ENCODE measurements around the gene CLIP1.
"Not testable (repeated sequence)": the region's sequence is repeated elsewhere in the genome, so short reads cannot be mapped to it uniquely, and the experiment has no call there.

Gene CLIP1

DNA sequence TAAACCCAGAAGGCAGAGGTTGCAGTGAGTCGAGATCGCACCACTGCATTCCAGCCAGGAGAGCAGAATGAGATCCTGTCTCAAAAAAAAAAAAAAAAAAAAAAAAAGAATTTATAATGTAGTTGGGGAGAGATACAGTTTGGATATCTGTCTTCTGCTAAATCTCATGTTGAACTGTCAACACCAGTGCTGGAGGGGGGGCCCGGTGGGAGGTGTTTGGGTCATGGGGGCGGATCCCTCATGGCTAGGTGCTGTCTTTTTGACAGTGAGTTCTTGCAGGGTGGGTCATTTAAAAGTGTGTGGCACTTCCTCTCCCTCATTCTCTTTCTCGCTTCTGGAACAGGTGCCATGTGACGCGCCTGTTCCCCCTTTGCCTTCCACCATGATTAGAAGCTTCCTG is 32.8 kb downstream of the CLIP1 start:
- ATAC-seq (no peak), DNase-seq (no peak)
- H3K27me3 Mint-ChIP-seq = no peaks in the 10 kb centered on the region
- no peaks in the 10 kb centered on the region for H3K9me3 Mint-ChIP-seq
- peaks cover 7% of the 10 kb centered on the region for H3K4me1 Mint-ChIP-seq
- no peak overlapping the region for H3K4me3 Mint-ChIP-seq
- no peak overlapping the region for H3K27ac Mint-ChIP-seq

DNA sequence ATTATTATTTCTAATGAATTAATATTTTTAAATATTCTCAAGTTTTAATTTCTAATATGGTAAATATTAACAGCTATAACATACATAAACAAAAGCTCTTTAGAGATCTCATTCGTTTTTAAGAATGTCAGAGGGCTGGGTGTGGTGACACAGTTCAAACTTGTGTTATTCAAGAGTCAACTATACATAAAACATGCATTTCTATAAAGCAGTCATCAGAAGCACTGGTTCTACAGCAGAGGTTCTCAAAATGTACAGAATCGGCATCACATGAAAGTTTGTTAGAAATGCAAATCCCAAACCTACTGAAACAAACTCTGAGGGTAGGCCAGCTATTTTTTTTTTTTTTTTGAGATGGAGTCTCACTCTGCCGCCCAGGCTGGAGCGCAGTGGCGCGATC is 34.6 kb downstream of the CLIP1 start:
- Mint-ChIP-seq H3K27me3 (no peaks in the 10 kb centered on the region), H3K27ac (no peak overlapping the region), H3K9me3 (no peaks in the 10 kb centered on the region), H3K4me3 (no peak overlapping the region), H3K4me1 (peaks cover 7% of the 10 kb centered on the region)
- DNase-seq = no peak
- no peak for ATAC-seq

GRCh38 chr12:122385171-122386016 is 37.1 kb downstream of the CLIP1 start:
- ATAC-seq (no peak), DNase-seq (no peak)
- H3K4me1 Mint-ChIP-seq = no peaks in the 10 kb centered on the region
- H3K27me3 Mint-ChIP-seq = no peaks in the 10 kb centered on the region
- no peak overlapping the region for H3K4me3 Mint-ChIP-seq
- no peak overlapping the region for H3K27ac Mint-ChIP-seq
- H3K9me3 Mint-ChIP-seq = no peaks in the 10 kb centered on the region

DNA sequence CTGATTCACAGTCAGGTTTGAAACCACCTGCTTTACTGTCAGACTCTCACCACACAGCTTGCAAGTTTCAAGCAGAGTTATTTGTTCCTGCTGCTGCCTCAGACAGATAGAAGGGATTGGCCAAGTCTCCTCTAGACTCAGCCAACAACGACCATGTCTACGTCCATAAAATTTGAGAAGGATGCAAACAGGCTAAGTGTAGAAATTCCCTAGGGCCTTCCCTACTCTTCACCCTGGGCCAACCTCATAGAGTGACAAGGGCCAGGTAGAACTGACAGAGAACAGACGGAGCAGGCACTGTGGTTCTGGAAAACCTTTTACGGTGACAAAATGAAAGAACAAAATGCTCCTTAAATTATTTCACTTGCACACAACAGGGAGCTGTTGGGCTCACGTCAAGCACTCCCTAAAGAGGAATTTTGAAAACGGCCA is 39.5 kb downstream of the CLIP1 start:
- DNase-seq (no peak), ATAC-seq (no peak)
- H3K4me3 Mint-ChIP-seq = no peak overlapping the region
- H3K4me1 Mint-ChIP-seq = no peaks in the 10 kb centered on the region
- H3K27ac Mint-ChIP-seq = no peak overlapping the region
- no peaks in the 10 kb centered on the region for H3K27me3 Mint-ChIP-seq
- H3K9me3 Mint-ChIP-seq = no peaks in the 10 kb centered on the region

GRCh38 chr12:122381021-122381420 is 41.4 kb downstream of the CLIP1 start:
- Mint-ChIP-seq H3K4me3 (no peak overlapping the region), H3K27ac (peak overlapping the region in 1 of 2 donors; percentile 27)

DNA sequence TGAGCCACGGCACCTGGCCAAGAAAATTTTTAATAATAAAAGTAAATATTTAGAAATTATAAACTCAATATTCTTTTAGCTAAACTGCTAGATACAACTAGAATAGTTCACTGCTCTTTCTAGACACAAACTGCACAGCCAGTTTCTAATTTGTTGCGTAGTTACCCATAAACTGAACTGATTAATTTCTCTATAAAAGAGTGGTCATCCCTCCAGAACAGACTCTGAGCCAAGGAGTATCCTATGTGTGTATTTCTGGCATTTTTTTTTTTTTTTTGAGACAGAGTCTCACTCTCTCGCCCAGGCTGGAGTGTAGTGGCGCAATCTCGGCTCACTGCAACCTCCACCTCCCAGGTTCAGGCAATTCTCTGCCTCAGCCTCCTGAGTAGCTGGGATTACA is 45.7 kb downstream of the CLIP1 start:
- not testable (repeated sequence) for H3K9me3 Mint-ChIP-seq, H3K4me1 Mint-ChIP-seq, DNase-seq, H3K4me3 Mint-ChIP-seq, H3K27ac Mint-ChIP-seq, ATAC-seq, H3K27me3 Mint-ChIP-seq

More at GRCh38 chr12:122381021-122381420, 41.4 kb downstream of the CLIP1 start:
- no peaks in the 10 kb centered on the region for H3K9me3 Mint-ChIP-seq
- H3K4me1 Mint-ChIP-seq = no peaks in the 10 kb centered on the region
- ATAC-seq (no peak), DNase-seq (no peak)
- no peaks in the 10 kb centered on the region for H3K27me3 Mint-ChIP-seq

- DNase-seq (no peak), ATAC-seq (no peak)
- Mint-ChIP-seq H3K27ac (no peak overlapping the region), H3K9me3 (no peaks in the 10 kb centered on the region), H3K4me3 (no peak overlapping the region), H3K27me3 (no peaks in the 10 kb centered on the region), H3K4me1 (peaks cover 8% of the 10 kb centered on the region)
These were observed 47.8 kb downstream of the CLIP1 start for GRCh38 chr12:122374707-122375106.

- Mint-ChIP-seq H3K4me3 (no peak overlapping the region), H3K27ac (peak overlapping the region in 1 of 2 donors; percentile 48), H3K27me3 (no peaks in the 10 kb centered on the region), H3K4me1 (peaks cover 18% of the 10 kb centered on the region), H3K9me3 (no peaks in the 10 kb centered on the region)
- ATAC-seq = no peak
- no peak for DNase-seq
These were observed 50.9 kb downstream of the CLIP1 start for GRCh38 chr12:122371475-122372045.

- H3K4me1 Mint-ChIP-seq = peaks cover 22% of the 10 kb centered on the region
- H3K9me3 Mint-ChIP-seq = no peaks in the 10 kb centered on the region
- ATAC-seq (no peak), DNase-seq (no peak)
- peak overlapping the region in 1 of 2 donors; percentile 53 for H3K27ac Mint-ChIP-seq
- no peaks in the 10 kb centered on the region for H3K27me3 Mint-ChIP-seq
- H3K4me3 Mint-ChIP-seq = no peak overlapping the region
These were observed 54.0 kb downstream of the CLIP1 start for GRCh38 chr12:122368361-122369073.

- H3K27ac Mint-ChIP-seq = peak overlapping the region; percentile 65 to 83
These were observed 54.8 kb downstream of the CLIP1 start for GRCh38 chr12:122367632-122368031.

DNA sequence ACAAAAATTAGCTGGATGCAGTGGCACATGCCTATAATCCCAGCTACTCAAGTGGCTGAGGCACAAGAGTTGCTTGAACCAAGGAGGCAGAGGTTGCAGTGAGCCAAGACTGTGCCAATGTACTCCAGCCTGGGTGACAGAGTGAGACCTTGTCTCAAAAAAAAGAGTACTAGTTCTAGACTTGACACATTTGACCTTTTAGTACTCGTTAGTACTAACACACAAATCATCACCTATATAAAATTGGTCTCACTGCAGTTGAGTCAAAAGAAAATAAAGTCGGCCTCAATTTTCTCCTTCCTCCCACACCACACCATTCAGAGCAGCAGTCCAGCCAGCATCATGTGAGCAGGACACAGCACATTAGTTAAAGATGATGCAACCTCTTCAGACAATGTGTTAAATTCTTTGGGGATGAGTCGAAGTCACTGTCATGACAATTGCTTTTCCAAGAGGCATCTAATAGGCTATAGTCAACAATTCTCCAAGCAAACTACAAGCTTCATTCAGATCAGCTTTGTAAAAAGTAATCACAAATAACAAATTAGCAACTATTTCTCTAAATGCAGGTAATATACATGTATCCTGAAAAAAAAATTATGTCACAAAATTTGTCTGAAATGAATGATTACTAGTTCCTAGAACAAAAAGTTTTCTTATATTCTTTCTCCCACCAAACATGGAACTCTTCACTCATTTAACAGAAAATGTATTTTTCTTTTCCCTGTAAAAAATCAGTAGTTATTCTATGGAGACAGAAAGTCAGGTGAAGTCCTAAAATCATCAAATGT is 55.6 kb downstream of the CLIP1 start:
- Mint-ChIP-seq H3K27me3 (no peaks in the 10 kb centered on the region), H3K4me3 (no peak overlapping the region), H3K27ac (peak overlapping the region; percentile 83 to 90)

More at GRCh38 chr12:122367632-122368031, 54.8 kb downstream of the CLIP1 start:
- DNase-seq, H3K9me3 Mint-ChIP-seq, H3K4me3 Mint-ChIP-seq, ATAC-seq, H3K27me3 Mint-ChIP-seq: not testable (repeated sequence)
- H3K4me1 Mint-ChIP-seq = peaks cover 22% of the 10 kb centered on the region

GRCh38 chr12:122365226-122365625 is 57.2 kb downstream of the CLIP1 start:
- not testable (repeated sequence) for H3K27me3 Mint-ChIP-seq, DNase-seq, H3K4me3 Mint-ChIP-seq, H3K9me3 Mint-ChIP-seq, ATAC-seq
- peak overlapping the region in 1 of 2 donors; percentile 65 for H3K27ac Mint-ChIP-seq
- peaks cover 14% of the 10 kb centered on the region for H3K4me1 Mint-ChIP-seq

More for the DNA sequence above, 55.6 kb downstream of the CLIP1 start:
- Mint-ChIP-seq H3K9me3 (no peaks in the 10 kb centered on the region), H3K4me1 (peaks cover 22% of the 10 kb centered on the region)
- peak in 1 of 2 donors; percentile 15 for DNase-seq
- ATAC-seq = peak; percentile 86

DNA sequence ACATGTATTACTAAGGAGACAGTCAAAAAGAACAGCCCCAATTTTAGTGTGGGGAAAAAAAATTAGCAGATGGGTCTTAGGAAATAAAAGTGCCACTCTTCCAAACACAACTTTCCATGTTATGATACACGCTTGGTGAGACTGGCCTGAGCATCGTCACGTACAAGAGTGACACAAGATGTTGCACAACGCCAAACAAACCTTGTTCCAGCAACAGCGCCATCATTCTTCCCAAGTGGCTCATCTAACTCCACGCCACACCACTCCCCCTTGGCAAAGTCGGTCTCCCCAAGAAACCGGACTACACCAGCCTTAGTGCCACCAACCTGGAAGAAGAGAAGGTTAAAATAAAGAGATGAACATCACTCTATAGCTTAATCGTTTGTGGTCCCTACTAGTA is 58.7 kb downstream of the CLIP1 start:
- Mint-ChIP-seq H3K4me1 (peaks cover 14% of the 10 kb centered on the region), H3K27ac (no peak overlapping the region), H3K9me3 (no peaks in the 10 kb centered on the region), H3K27me3 (no peaks in the 10 kb centered on the region), H3K4me3 (no peak overlapping the region)
- ATAC-seq (no peak), DNase-seq (no peak)

- no peaks in the 10 kb centered on the region for H3K27me3 Mint-ChIP-seq
- H3K27ac Mint-ChIP-seq = no peak overlapping the region
- H3K9me3 Mint-ChIP-seq = no peaks in the 10 kb centered on the region
- peaks cover 14% of the 10 kb centered on the region for H3K4me1 Mint-ChIP-seq
- H3K4me3 Mint-ChIP-seq = no peak overlapping the region
- DNase-seq (no peak), ATAC-seq (no peak)
These were observed 59.7 kb downstream of the CLIP1 start for GRCh38 chr12:122362755-122363154.

- not testable (repeated sequence) for H3K27ac Mint-ChIP-seq, H3K27me3 Mint-ChIP-seq, ATAC-seq, H3K4me3 Mint-ChIP-seq, DNase-seq, H3K9me3 Mint-ChIP-seq
- H3K4me1 Mint-ChIP-seq = peaks cover 11% of the 10 kb centered on the region
These were observed 64.1 kb downstream of the CLIP1 start for GRCh38 chr12:122358403-122358802.
